ENCODE measurements around the gene BGLAP.

The BGLAP gene

GRCh38 chr1:156226116-156226538 lies 15.9 kb upstream of the BGLAP start:
- DNase-seq (ENCODE audit: extremely low read depth in 1 of 2, low read depth in 1 of 2), result no peak

- no peak for DNase-seq (ENCODE audit: extremely low read depth in 1 of 2, low read depth in 1 of 2)
These were observed 15.2 kb upstream of the BGLAP start for GRCh38 chr1:156226782-156227181.

GRCh38 chr1:156228501-156228900 lies 13.5 kb upstream of the BGLAP start:
- DNase-seq (ENCODE audit: extremely low read depth in 1 of 2, low read depth in 1 of 2), result no peak

GRCh38 chr1:156229809-156230472 lies 12.0 kb upstream of the BGLAP start:
- DNase-seq (ENCODE audit: extremely low read depth in 1 of 2, low read depth in 1 of 2), result no peak

GRCh38 chr1:156230473-156230837 lies 11.5 kb upstream of the BGLAP start:
- no peak for DNase-seq (ENCODE audit: extremely low read depth in 1 of 2, low read depth in 1 of 2)

- DNase-seq (ENCODE audit: extremely low read depth in 1 of 2, low read depth in 1 of 2), result no peak
These were observed 9.6 kb upstream of the BGLAP start for GRCh38 chr1:156232201-156232894.

GRCh38 chr1:156233426-156234127 lies 8.4 kb upstream of the BGLAP start:
- DNase-seq (ENCODE audit: extremely low read depth in 1 of 2, low read depth in 1 of 2), result no peak

- no peak for DNase-seq (ENCODE audit: extremely low read depth in 1 of 2, low read depth in 1 of 2)
These were observed 5.8 kb upstream of the BGLAP start for GRCh38 chr1:156236164-156236563.

- DNase-seq (ENCODE audit: extremely low read depth in 1 of 2, low read depth in 1 of 2), result no peak
These were observed 3.7 kb upstream of the BGLAP start for GRCh38 chr1:156238248-156238647.

- no peak for DNase-seq (ENCODE audit: extremely low read depth in 1 of 2, low read depth in 1 of 2)
These were observed 623 bp upstream of the BGLAP start for GRCh38 chr1:156241311-156241811.

- no peak for DNase-seq (ENCODE audit: extremely low read depth in 1 of 2, low read depth in 1 of 2)
These were observed 754 bp downstream of the BGLAP start for GRCh38 chr1:156242738-156243137.

GRCh38 chr1:156244126-156244525 lies 2.1 kb downstream of the BGLAP start:
- no peak for DNase-seq (ENCODE audit: extremely low read depth in 1 of 2, low read depth in 1 of 2)

- no peak for DNase-seq (ENCODE audit: extremely low read depth in 1 of 2, low read depth in 1 of 2)
These were observed 2.7 kb downstream of the BGLAP start for GRCh38 chr1:156244712-156245111.

GRCh38 chr1:156245451-156246232 lies 3.7 kb downstream of the BGLAP start:
- DNase-seq (ENCODE audit: extremely low read depth in 1 of 2, low read depth in 1 of 2), result no peak

GRCh38 chr1:156246241-156246780 lies 4.3 kb downstream of the BGLAP start:
- no peak for DNase-seq (ENCODE audit: extremely low read depth in 1 of 2, low read depth in 1 of 2)

GRCh38 chr1:156246781-156247459 lies 4.9 kb downstream of the BGLAP start:
- DNase-seq (ENCODE audit: extremely low read depth in 1 of 2, low read depth in 1 of 2), result no peak

- no peak for DNase-seq (ENCODE audit: extremely low read depth in 1 of 2, low read depth in 1 of 2)
These were observed 5.7 kb downstream of the BGLAP start, which contains the start of gene PAQR6 for GRCh38 chr1:156247460-156248322. TSS of gene PAQR6 (minus strand) at chr1:156248056. CDS start at chr1:156246731, 1,325 bp downstream.

GRCh38 chr1:156248323-156248683 lies 6.3 kb downstream of the BGLAP start:
- DNase-seq (ENCODE audit: extremely low read depth in 1 of 2, low read depth in 1 of 2), result no peak

GRCh38 chr1:156249593-156249992 lies 7.6 kb downstream of the BGLAP start:
- no peak for DNase-seq (ENCODE audit: extremely low read depth in 1 of 2, low read depth in 1 of 2)
